Activated gamma-delta T cell treated with Interleukin-2 at 50 U/mL for 16 hours (primary cell): ENCODE results near the gene NECTIN3.

Experiments
- DNase-seq: peaks from one replicate; pipeline ENCODE4 v3.0.0-alpha.2; 2020

Gene NECTIN3

DNA sequence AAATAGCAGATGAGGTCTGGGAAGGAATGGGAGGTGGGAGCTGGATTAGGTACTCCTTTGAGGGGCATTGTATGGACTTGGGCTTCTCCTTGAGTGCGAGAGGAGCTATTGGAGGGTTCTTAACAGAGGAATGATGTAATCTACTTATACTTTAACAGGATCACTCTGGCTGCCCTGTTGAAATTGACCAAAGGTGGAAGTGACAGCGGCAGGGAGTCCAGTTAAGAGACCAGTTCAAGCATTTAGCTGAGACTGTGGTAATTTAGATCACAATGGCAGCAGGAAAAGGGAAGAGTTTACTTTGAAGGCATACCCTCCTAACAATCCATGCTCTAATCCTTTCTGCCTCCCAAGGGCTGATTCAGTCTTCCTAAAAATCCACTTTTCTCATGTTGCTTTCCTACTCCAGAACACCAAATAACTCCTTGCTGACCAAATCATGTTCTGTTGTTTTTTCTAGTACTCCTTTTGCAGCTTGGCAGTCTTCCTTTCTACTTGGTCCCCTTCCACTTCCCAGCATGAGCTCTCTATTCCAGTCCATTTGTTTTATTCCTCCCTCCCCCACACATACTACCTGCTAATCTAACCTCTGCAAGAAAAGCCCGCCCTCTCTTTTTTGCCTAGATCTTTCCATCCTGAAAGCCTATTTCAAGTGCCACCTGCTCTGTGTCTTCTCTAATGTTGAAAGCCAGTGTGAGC is 139.4 kb downstream of the NECTIN3 start:
- DNase-seq = no peak

DNA sequence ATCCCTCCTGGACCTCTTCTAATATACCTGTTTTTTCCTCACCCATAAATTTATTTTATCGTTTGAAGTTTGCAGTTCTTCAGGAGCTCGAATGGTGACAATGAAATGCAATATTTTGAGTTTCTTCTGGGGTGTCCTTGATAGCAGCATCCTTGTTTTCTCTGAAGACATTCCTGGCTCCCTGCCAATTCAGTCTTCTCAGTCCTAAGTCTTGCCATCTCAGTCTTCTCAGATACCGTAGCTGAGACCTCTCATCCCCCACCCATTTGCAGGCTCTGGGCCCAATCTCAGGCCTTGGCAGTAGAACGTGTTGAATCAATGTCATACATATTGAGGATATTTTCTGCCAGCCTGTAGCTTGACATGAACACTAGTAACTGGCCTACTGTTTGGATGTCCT is 140.9 kb downstream of the NECTIN3 start:
- DNase-seq = no peak

DNA sequence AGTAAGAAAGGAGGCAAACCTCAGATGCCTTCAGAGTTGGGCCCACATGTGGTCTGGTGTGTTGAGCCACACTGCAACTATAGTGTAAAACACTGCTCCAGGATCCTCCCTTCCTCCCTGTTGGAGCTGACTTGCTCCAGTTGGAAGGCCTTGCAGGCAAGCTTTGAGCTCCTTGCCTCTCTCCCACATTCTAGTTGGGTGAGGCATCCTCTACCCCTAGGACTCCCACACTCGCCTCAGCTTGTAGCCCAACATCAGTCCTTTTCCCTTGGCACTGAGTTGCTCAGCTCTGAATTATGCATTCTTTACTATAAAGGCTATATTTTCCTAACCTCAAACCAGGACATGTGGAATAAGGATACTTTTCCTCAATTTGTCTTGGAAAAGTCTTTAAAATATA is 143.9 kb downstream of the NECTIN3 start:
- no peak for DNase-seq

DNA sequence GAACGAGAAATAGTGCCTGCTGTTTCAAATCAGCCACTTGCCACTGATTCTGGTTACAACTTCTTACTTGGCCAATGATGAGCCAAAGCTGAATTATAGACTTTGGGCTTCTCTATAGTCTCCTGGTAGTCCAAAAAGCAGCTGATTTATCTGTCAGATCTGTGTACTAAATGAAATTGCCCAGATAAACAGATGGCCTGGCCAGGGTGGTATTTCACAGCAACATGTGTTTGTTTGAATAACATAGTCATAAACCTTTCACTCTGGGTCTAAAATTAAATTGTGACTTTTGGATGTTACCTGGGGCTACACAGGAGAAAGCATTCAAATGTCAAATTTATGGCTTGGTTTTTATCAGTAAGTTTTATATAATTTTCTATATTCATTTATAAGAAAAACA is 147.0 kb downstream of the NECTIN3 start:
- DNase-seq = no peak

DNA sequence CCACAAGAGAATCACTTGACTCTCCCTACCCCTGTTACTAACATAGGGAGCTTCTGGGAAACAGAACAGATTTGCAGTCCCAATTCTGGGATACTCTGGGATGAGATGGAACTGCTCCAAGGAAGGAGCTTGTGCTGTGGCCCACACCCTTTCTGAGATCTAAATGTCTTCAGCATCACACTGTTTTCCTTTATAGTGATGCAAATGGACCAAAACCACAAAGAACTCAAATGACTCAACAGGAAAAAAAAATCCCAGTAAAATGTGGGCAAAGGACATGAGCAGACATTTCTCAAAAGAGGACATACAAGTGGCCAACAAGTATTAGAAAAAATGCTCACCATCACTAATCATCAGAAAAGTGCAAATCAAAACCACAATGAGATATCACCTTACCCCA is 155.6 kb downstream of the NECTIN3 start:
- no peak for DNase-seq

DNA sequence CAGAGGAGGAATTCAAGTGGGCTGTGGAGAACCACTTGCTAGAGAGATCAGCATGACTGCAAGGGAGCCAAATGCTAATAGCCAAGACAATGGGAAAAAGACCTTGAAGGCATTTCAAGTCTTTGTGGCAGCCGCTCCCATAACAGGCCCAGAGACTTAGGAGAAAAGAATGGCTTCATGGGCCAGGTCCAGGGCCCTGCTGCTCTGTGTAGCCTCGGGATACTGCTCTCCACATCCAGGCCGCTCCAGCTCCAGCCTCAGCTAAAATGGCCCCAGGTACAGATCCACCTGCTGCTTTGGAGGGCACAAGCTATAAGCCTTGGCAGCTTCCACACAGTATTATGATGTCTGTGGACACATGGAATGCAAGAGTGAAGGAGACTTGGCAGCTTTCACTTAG is 157.7 kb downstream of the NECTIN3 start:
- no peak for DNase-seq

DNA sequence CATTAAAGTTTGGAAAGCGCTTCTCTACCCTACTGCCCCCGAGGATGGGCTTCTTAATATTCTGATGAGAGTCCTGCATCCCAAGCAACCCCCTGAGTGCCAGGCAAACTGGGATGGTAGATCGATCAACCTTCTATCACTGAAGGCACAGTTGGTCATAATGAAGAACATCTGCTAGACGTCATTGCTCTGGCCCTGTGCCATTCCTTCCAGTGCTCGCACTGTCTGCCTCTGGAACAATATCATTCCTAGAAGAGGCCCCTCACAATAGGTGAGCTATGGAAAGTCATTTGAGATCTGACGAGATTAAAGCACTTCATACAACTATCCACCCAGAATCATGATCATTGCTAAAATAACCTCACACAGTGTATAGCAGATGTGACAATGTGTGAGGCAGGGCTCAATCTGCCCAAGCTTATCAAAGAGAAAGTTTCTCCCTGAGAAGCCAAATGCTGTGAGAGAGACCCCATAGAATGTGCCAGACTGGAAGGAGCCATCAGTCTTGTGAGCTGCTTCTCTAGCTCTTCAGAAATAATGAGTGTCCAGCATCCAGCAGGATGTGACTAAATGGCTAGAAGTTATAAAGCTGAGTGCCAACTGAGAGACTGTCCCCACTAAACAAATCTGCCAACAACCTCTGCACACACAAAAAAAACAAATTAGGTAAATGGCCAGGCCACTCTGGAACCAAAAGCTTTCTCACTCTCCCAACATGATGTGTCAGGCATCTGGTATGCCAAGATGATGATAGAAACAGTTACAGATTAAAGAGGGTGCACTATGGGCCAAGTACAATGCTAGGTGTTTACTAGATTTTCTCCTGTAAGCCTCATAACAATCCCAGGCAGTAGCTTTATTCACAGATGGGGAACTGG is 165.5 kb downstream of the NECTIN3 start:
- DNase-seq = no peak

DNA sequence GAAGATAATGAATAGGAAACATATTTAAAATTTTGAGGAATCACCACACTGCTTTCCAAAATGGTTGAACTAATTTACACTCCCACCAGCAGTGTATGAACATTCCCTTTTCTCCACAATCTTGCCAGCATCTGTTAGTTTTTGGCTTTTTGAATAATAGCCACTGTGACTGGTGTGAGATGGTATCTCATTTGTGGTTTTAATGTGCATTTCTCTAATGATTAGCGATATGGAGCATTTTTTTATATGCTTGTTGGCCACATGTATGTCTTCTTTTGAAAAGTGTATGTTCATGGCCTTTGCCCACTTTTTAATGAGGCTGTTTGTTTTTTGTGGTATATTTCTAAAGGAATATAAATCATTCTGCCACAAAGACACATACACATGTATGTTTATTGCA is 166.3 kb downstream of the NECTIN3 start:
- no peak for DNase-seq

DNA sequence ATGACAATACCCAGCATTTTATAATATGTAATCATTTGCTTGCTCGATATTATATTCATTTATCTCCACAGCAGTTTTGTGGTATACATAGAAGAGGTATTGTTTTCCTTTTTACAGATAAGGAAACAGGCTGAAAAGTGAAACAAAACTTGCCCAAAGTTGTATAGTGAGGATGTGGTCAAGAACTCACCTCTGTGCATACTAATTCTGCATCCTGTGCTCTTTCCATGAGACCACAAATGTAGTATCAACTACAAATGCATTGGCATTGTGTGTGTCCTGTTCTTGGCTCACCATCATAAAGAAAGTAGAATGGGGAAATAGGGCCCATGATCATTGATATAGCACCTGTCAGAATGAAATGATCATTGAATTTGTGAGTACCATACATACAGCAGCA is 167.3 kb downstream of the NECTIN3 start:
- no peak for DNase-seq

DNA sequence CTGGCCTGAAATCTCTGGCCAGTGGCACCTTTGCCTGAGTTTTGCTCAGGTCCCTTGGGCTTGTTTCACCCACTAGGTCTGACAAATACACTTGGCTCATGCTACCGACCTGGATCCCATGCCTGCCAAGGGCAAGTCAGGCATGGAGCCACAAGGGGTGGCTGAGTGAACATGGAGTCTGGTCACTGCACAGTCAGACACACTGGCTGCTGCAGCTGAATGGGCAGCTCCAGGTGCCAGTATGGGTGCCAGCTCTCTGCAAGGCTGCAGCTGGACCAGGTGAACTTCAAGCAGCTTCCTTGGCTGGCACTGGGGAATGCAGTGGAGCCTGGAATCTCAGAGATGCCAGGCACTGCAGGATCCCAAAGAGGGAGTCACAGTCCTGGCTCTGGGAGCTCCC is 170.3 kb downstream of the NECTIN3 start:
- no peak for DNase-seq
